GM12878 (cell line): ENCODE measurements around the gene BTBD10. TPM values are rescaled to one million over a fixed set of nuclear protein-coding genes. Genes with fewer than 3 reads are reported as not detected.

ENCODE experiments used
- ATAC-seq: fragments of 200-7000 bp; cut with Tn5 transposase; 3 replicates; pipeline ENCODE4 v1.9.1; 2020; ENCODE audit warnings: mild to moderate bottlenecking, moderate library complexity
- BruUV-seq: library from RNA; stranded (reverse); fragments of 400-500 nt; replicated peaks from 2 replicates; lab custom pipeline; 2021; lab: Mats Ljungman, UMichigan
- CTCF ChIA-PET: fragments of 300-600 bp; sonication (Branson Sonifier 250); formaldehyde crosslinking; extraction: SDS; loops from one replicate; lab custom pipeline; 2021; ENCODE audit warnings: inconsistent platforms; lab: Yijun Ruan, JAX
- POLR2A ChIA-PET: fragments of 350-600 bp; formaldehyde crosslinking; extraction: SDS; loops from one replicate; lab custom pipeline; 2021; ENCODE audit warnings: inconsistent platforms; lab: Charles Lee
- RAD21 ChIA-PET: fragments of 300-600 bp; sonication (Branson Sonifier 250); formaldehyde crosslinking; loops from one replicate; lab custom pipeline; 2023; ENCODE audit warnings: antibody characterized with exemption; ENCODE audit not compliant: unreplicated experiment; lab: Charles Lee
- SMC1A ChIA-PET: fragments of 300-600 bp; sonication (Branson Sonifier 250); formaldehyde crosslinking; loops from one replicate; lab custom pipeline; 2023; ENCODE audit not compliant: unreplicated experiment, uncharacterized antibody; lab: Charles Lee
- DNase-seq: peaks from one replicate; pipeline ENCODE4 v3.0.0-alpha.2; 2011; ENCODE audit warnings: low read depth, low spot score
- FAIRE-seq: peaks from 3 replicates; lab custom pipeline; 2011; peaks lifted over from hg19 to GRCh38; lab: Jason Lieb, UNC
- H2AFZ ChIP-seq: 2 replicates; pipeline ENCODE4 v1.6.0; 2011; ENCODE audit warnings: low read depth, low read length, control low read depth; ENCODE audit not compliant: control insufficient read depth
- H3K27ac ChIP-seq: 2 replicates; pipeline ENCODE4 v1.5.1; 2011; ENCODE audit warnings: control low read depth; ENCODE audit not compliant: control insufficient read depth, insufficient read depth
- H3K27me3 ChIP-seq, 2 experiments: replicated peaks in 1 of 2; 2 replicates each; pipeline versions ENCODE4 v1.6.0 to v1.6.1; 2011; ENCODE audit warnings: low read length in 1 of 2; ENCODE audit not compliant: control insufficient read depth in 2 of 2, insufficient read depth in 2 of 2
- H3K36me3 ChIP-seq, 2 experiments: 2 replicates each; pipeline ENCODE4 v1.5.1; 2011; ENCODE audit warnings: low read length in 1 of 2; ENCODE audit not compliant: control insufficient read depth in 2 of 2, insufficient read depth in 2 of 2
- H3K4me1 ChIP-seq: 2 replicates; pipeline ENCODE4 v1.6.1; 2011; ENCODE audit warnings: mild to moderate bottlenecking, low read length, moderate library complexity, mixed read lengths; ENCODE audit not compliant: control insufficient read depth, insufficient read depth
- H3K4me2 ChIP-seq: 2 replicates; pipeline ENCODE4 v1.6.0; 2011; ENCODE audit warnings: control low read depth; ENCODE audit not compliant: control insufficient read depth, insufficient read depth
- H3K4me3 ChIP-seq: fragments of 200-600 bp; sonication (generic); 2 replicates; pipeline ENCODE4 v1.5.1; 2016
- H3K79me2 ChIP-seq: 2 replicates; pipeline ENCODE4 v1.6.0; 2011; ENCODE audit warnings: low read length; ENCODE audit not compliant: control insufficient read depth, insufficient read depth
- H3K9ac ChIP-seq: 2 replicates; pipeline ENCODE4 v1.8.0; 2011; ENCODE audit warnings: low read length, control low read depth, mixed read lengths; ENCODE audit not compliant: control insufficient read depth, insufficient read depth
- H3K9me3 ChIP-seq: replicated peaks from 3 replicates; pipeline ENCODE4 v1.5.1; 2011; ENCODE audit warnings: mild to moderate bottlenecking, low read length; ENCODE audit not compliant: control insufficient read depth, insufficient read depth
- H4K20me1 ChIP-seq: 2 replicates; pipeline ENCODE4 v1.6.0; 2011; ENCODE audit not compliant: control insufficient read depth, insufficient read depth
- BMI1 ChIP-seq: fragments of 450-650 bp; IDR thresholded peaks from 2 replicates; pipeline ENCODE4 v1.6.1; 2016; ENCODE audit warnings: mild to moderate bottlenecking, moderate library complexity, borderline replicate concordance
- CBX3 ChIP-seq: fragments of 200-600 bp; sonication (generic); IDR thresholded peaks from 2 replicates; pipeline ENCODE4 v1.6.1; 2016; ENCODE audit warnings: low read depth, borderline replicate concordance
- EED ChIP-seq: sonication (generic); IDR thresholded peaks from 2 replicates; pipeline ENCODE4 v1.6.1; 2016; ENCODE audit warnings: antibody characterized with exemption, low read depth
- GATAD2B ChIP-seq: fragments of 450-650 bp; conservative IDR thresholded peaks from 2 replicates; pipeline ENCODE4 v1.6.1; 2017; ENCODE audit warnings: low read depth, mild to moderate bottlenecking, moderate library complexity
- HDAC2 ChIP-seq: fragments of 200-600 bp; sonication (generic); IDR thresholded peaks from 2 replicates; pipeline ENCODE4 v1.6.1; 2017
- IKZF1 ChIP-seq: fragments of 450-650 bp; conservative IDR thresholded peaks from 2 replicates; pipeline ENCODE4 v1.6.1; 2017; ENCODE audit warnings: antibody characterized with exemption, mild to moderate bottlenecking
- LARP7 ChIP-seq: fragments of 450-650 bp; IDR thresholded peaks from 2 replicates; pipeline ENCODE4 v1.6.1; 2017; ENCODE audit warnings: mild to moderate bottlenecking
- NBN ChIP-seq: fragments of 450-650 bp; IDR thresholded peaks from 2 replicates; pipeline ENCODE4 v1.6.1; 2016
- PAX5 ChIP-seq: IDR thresholded peaks from 2 replicates; pipeline ENCODE4 v1.6.1; 2011; ENCODE audit warnings: low read depth, low read length, borderline replicate concordance
- RAD51 ChIP-seq: fragments of 450-650 bp; IDR thresholded peaks from 2 replicates; pipeline ENCODE4 v1.6.1; 2016; ENCODE audit warnings: moderate library complexity, mild to moderate bottlenecking, inconsistent platforms
- SPI1 ChIP-seq: IDR thresholded peaks from 2 replicates; pipeline ENCODE4 v1.6.1; 2011; ENCODE audit warnings: low read depth, mild to moderate bottlenecking, low read length, moderate library complexity, borderline replicate concordance; ENCODE audit not compliant: insufficient read depth
- SUZ12 ChIP-seq: fragments of 200-600 bp; sonication (generic); IDR thresholded peaks from one replicate; pipeline ENCODE4 v1.6.1; 2018; ENCODE audit warnings: antibody characterized with exemption, mild to moderate bottlenecking; ENCODE audit not compliant: unreplicated experiment
- TCF7 ChIP-seq: IDR thresholded peaks from 2 replicates; pipeline ENCODE4 v1.6.1; 2014; ENCODE audit warnings: antibody characterized with exemption, borderline replicate concordance
- WGBS: methylation state at CpG from one replicate; pipeline ENCODE4 v1.1.6; 2016; ENCODE audit warnings: low lambda C conversion rate; ENCODE audit not compliant: insufficient replicate concordance, insufficient coverage; ENCODE audit errors: missing lambda C conversion rate; 5-methylcytosine and 5-hydroxymethylcytosine counted together
- in situ Hi-C: fragments of 300-500 bp; cut with MboI; formaldehyde crosslinking; loops from 9 replicates; pipeline ENCODE4 v1.14.3; 2018; ENCODE audit warnings: mixed read lengths
- intact Hi-C: fragments of 100-400 bp; cut with micrococcal nuclease; formaldehyde crosslinking; loops from one replicate; pipeline ENCODE4 v1.14.2; 2022; ENCODE audit not compliant: unreplicated experiment
- polyA plus RNA-seq, 11 experiments: library from polyadenylated mRNA; depleted of rRNA in 4 of 11; unstranded in 6 of 11; stranded (reverse) in 5 of 11; fragments of >200 nt; fragmentation: Nextera tagmentation in 4 of 11; fragmentation: Illumina TruSeq in 1 of 11; extraction: Ambion mirVana in 4 of 11; extraction: Trizol in 1 of 11; gene quantifications; 1 replicate in 1 of 11; 2 replicates in 10 of 11; pipeline versions ENCODE4 v1.2.1 to v1.2.3, GENCODE V29; 2011 to 2016; ENCODE audit warnings: inconsistent platforms in 2 of 11, missing spikeins in 2 of 11, low read depth in 1 of 11
- total RNA-seq, 4 experiments: library from RNA; depleted of rRNA in 3 of 4; stranded (reverse); fragments of >200 nt in 3 of 4; fragmentation: Illumina TruSeq in 1 of 4; extraction: Trizol in 1 of 4; gene quantifications; 2 replicates each; pipeline versions ENCODE4 v1.2.1 to v1.2.3, GENCODE V29; 2013 to 2021
- TF ChIP-seq, protein P1 (sequence below): IDR thresholded peaks from 2 replicates; pipeline ENCODE4 v1.6.1; 2011; ENCODE audit warnings: borderline replicate concordance, low read depth, mild to moderate bottlenecking, moderate library complexity, mixed read lengths, low read length; ENCODE audit not compliant: insufficient read depth; ENCODE audit errors: extremely low read length
- TF ChIP-seq, protein P2 (sequence below): fragments of 450-650 bp; IDR thresholded peaks from 2 replicates; pipeline ENCODE4 v1.6.1; 2017; ENCODE audit warnings: mild to moderate bottlenecking, low read depth, inconsistent platforms; ENCODE audit not compliant: poor library complexity, severe bottlenecking

Gene BTBD10
- total and polyA plus RNA-seq, 10 of the 15 experiments (the other 5 are each of a cell fraction or from before 2014, with no cell fraction given), result 20.8 to 38.8 (median 26.9) TPM

DNA sequence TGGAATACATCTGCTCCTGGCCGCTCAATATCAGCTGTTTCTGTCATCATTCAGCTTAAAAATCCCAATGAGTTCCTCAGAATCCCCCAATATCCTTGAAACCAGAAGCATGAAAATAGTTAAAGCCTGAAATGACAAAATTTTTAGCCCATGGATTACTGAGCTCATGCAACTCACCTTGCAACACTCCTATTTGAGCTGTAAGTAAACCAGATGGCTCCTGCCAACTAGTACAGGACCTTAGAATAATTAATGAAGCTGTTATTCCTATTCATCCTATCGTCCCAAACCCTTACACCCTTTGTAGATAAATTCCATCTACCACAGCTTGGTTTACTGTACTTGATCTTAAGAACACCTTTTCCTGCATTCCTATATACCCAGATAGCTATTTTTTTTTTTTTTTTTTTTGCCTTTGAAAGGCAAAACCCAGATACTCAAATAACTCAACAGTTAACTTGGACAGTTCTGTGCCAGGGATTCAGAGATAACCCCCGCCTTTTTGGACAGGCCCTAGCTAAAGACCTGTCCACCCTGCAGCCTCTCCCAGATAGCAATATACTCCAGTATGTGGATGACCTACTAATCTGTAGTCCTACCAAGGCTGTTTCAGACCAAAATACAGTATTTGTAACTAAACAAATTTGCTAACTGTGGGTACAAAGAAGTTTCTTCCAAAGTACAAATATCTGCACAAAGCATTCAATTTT is 10.1 kb upstream of the BTBD10 start:
- no peaks in the 10 kb centered on the region for H3K4me1 ChIP-seq
- ChIA-PET RAD21 (no interaction called here), POLR2A (interaction anchor here (0.6 to 1.4 kb wide), 4 partner anchors 10 to 886 kb away, joined by 3 to 4 read pairs (median 3); partner anchors contain the start of genes BTBD10 and RRAS2), SMC1A (interaction anchor here (0.6 to 1.7 kb wide), 4 partner anchors 11 to 469 kb away, joined by 3 to 5 read pairs (median 4); no protein-coding TSS in a partner anchor), CTCF (interaction anchor here (1.0 to 2.6 kb wide), 2 partner anchors 9 to 28 kb away, joined by 3 to 11 read pairs; partner anchors contain the start of gene BTBD10)
- H4K20me1 ChIP-seq, result no peaks in the 10 kb centered on the region
- no peaks in the 10 kb centered on the region for H3K36me3 ChIP-seq
- no peak for TF ChIP-seq IKZF1
- TF ChIP-seq, protein P1, sequence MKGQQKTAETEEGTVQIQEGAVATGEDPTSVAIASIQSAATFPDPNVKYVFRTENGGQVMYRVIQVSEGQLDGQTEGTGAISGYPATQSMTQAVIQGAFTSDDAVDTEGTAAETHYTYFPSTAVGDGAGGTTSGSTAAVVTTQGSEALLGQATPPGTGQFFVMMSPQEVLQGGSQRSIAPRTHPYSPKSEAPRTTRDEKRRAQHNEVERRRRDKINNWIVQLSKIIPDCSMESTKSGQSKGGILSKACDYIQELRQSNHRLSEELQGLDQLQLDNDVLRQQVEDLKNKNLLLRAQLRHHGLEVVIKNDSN, result no peak
- no peak for TF ChIP-seq SPI1
- no peak for TF ChIP-seq HDAC2
- TF ChIP-seq RAD51, result no peak
- TF ChIP-seq, protein P2, sequence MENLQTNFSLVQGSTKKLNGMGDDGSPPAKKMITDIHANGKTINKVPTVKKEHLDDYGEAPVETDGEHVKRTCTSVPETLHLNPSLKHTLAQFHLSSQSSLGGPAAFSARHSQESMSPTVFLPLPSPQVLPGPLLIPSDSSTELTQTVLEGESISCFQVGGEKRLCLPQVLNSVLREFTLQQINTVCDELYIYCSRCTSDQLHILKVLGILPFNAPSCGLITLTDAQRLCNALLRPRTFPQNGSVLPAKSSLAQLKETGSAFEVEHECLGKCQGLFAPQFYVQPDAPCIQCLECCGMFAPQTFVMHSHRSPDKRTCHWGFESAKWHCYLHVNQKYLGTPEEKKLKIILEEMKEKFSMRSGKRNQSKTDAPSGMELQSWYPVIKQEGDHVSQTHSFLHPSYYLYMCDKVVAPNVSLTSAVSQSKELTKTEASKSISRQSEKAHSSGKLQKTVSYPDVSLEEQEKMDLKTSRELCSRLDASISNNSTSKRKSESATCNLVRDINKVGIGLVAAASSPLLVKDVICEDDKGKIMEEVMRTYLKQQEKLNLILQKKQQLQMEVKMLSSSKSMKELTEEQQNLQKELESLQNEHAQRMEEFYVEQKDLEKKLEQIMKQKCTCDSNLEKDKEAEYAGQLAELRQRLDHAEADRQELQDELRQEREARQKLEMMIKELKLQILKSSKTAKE, result no peak
- no peak for TF ChIP-seq NBN
- TF ChIP-seq LARP7, result no peak
- no peak for TF ChIP-seq TCF7
- no peak for TF ChIP-seq GATAD2B
- TF ChIP-seq PAX5, result no peak
- TF ChIP-seq SUZ12, result no peak
- TF ChIP-seq EED, result no peak
- TF ChIP-seq BMI1, result no peak
- TF ChIP-seq CBX3, result no peak
- no peak for DNase-seq
- no peak overlapping the region for H3K4me2 ChIP-seq
- FAIRE-seq, result no peak
- WGBS, result 8% methylated on average over 3 of the region's 3 CpGs
- no TSS peak for BruUV-seq
- no peak overlapping the region for H2AFZ ChIP-seq
- H3K4me3 ChIP-seq, result no peak overlapping the region
- intact Hi-C loops, result no loop called here
- H3K9ac ChIP-seq, result no peak overlapping the region
- H3K79me2 ChIP-seq, result no peaks in the 10 kb centered on the region
- no peaks in the 10 kb centered on the region for H3K9me3 ChIP-seq
- H3K27me3 ChIP-seq, result no peaks in the 10 kb centered on the region; a peak in 1 of 4 replicates
- H3K27ac ChIP-seq, result no peak overlapping the region
- no peak for ATAC-seq
- in situ Hi-C loops, result no loop called here
